ENCODE measurements around the gene MED26.
A peak's percentile ranks its signal among the peaks of the same experiment; 100 is the strongest.

Gene MED26

DNA sequence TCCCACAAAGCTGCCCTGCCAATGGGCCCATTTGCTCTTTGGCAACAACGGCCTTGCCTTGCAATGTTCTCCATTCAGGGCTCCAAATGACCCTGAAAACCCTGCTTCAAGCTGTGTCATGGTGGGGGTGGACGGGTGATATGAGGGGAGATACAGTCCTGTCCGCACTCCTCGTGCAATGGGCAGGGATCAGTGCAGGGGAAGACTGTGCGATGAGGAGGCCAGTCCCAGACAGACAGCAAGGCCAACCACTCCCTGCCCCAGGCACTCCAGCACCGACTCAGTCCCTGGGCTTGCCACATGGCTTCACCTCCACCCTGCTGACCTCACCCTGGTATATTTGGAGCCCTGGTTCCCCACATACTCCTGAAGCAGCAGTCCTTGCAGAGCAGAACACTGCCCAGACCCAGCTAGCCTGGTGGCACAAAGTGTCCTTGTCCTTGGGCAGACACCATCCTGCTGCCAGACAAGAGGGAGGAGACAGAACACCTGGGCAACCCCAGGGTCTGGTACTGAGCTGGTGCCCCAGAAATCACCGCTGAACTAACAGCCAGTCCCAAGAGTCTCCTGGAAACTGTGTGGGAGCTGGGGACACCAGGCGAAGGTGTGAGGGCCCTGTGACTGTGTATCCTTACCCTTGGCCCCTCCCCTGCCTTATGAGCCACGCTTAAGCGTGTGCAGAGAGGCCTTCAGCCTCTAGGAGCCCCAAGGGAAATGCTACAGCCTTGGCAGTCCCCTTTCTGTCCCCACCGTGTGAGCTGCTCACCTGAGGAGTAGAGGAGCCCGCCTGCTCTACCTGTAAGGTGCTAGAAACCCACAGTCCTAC, 46.6 kb downstream of the MED26 start:
- H3K4me1 Mint-ChIP-seq: peaks cover 79% of the 10 kb centered on the region
- no peaks in the 10 kb centered on the region for H3K9me3 Mint-ChIP-seq
- no peak overlapping the region for H3K4me3 Mint-ChIP-seq
- H3K27ac Mint-ChIP-seq: peak overlapping the region in 1 of 2 donors; percentile 37
- DNase-seq: no peak
- H3K27me3 Mint-ChIP-seq: no peaks in the 10 kb centered on the region
- no peak for ATAC-seq

- peak overlapping the region; percentile 43 to 73 for H3K27ac Mint-ChIP-seq
- no peak overlapping the region for H3K4me3 Mint-ChIP-seq
- H3K4me1 Mint-ChIP-seq: peaks cover 74% of the 10 kb centered on the region
- H3K27me3 Mint-ChIP-seq: no peaks in the 10 kb centered on the region
- H3K9me3 Mint-ChIP-seq: no peaks in the 10 kb centered on the region
- ATAC-seq (no peak), DNase-seq (no peak)
Observed at GRCh38 chr19:16579381-16579780, 48.6 kb downstream of the MED26 start.

GRCh38 chr19:16577531-16577985, 50.4 kb downstream of the MED26 start:
- Mint-ChIP-seq H3K27me3 (no peaks in the 10 kb centered on the region), H3K27ac (no peak overlapping the region), H3K4me1 (peaks cover 74% of the 10 kb centered on the region), H3K4me3 (no peak overlapping the region), H3K9me3 (no peaks in the 10 kb centered on the region)
- ATAC-seq (no peak), DNase-seq (no peak)

DNA sequence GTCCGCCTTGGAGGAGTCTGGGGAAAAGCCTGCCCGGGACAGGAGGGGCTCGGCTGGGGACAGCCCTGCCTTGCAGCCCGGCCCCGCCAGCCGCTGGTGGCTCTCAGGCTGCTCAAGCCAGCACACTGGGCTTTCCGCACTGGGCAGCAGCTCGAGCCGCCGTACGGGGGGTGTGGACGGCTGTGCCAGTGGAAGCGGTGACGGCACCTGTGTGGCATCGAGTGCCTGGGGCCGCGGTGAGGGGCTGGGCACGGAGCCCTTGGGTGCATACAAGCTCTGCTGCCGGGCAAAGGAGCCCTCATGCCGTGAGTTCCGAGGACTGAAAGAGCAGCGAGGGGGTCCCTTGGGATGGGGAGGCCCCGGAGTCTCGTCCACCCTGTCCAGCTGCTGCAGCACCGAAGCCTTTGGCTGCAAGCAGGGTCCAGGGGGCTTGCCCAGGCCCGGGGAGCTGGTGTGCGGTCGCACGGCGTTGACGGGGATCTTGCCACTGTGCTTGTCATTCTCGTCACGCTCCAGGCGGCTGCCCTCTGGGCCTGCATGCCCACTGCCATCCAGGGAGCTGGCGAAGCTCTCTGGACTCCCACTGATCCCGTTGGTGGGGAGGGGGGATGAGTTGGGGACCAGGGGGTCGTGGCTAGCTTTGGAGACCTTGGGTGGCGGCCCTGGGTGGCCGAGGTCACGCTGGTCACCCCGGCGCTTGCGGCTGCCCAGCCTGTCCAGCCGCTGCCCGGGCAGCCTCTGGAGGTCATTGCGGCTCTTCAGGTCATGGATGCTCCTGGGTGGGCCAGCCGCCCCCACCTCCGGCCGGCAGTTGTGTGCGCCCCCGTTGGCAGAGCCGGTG, 51.1 kb downstream of the MED26 start:
- no peak for DNase-seq

GRCh38 chr19:16575861-16576689, 51.9 kb downstream of the MED26 start:
- no peaks in the 10 kb centered on the region for H3K9me3 Mint-ChIP-seq
- DNase-seq: no peak
- peak overlapping the region in 1 of 2 donors; percentile 56 for H3K27ac Mint-ChIP-seq
- no peak overlapping the region for H3K4me3 Mint-ChIP-seq
- H3K27me3 Mint-ChIP-seq: no peaks in the 10 kb centered on the region
- peaks cover 73% of the 10 kb centered on the region for H3K4me1 Mint-ChIP-seq
- ATAC-seq: no peak

More for the DNA sequence above, 51.1 kb downstream of the MED26 start:
- no peak for ATAC-seq
- H3K27ac Mint-ChIP-seq: no peak overlapping the region
- H3K27me3 Mint-ChIP-seq: no peaks in the 10 kb centered on the region
- H3K4me3 Mint-ChIP-seq: no peak overlapping the region
- H3K9me3 Mint-ChIP-seq: no peaks in the 10 kb centered on the region
- H3K4me1 Mint-ChIP-seq: peaks cover 71% of the 10 kb centered on the region

DNA sequence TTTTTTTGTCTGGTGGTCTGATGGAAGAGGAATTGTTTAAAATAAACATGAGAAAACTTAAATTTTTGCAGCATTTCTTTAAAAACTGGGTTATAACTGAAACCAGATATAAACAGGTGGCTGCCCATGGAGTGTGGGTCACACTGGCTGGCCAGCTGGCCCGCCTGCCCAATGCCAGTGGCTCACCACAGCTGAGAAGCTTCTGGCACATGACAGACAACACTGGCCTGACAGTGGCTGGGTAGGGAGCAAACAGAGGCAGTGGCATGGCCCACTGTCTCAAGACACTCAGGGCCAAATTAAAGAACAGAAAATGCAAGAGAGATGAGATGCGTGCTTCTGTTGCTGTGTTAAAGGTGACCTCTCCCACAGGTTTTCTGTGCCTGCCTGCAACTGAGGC, 52.7 kb downstream of the MED26 start:
- no peak for ATAC-seq
- Mint-ChIP-seq H3K9me3 (no peaks in the 10 kb centered on the region), H3K4me1 (peaks cover 73% of the 10 kb centered on the region), H3K27ac (peak overlapping the region; percentile 41 to 50), H3K4me3 (no peak overlapping the region), H3K27me3 (no peaks in the 10 kb centered on the region)
- no peak for DNase-seq

DNA sequence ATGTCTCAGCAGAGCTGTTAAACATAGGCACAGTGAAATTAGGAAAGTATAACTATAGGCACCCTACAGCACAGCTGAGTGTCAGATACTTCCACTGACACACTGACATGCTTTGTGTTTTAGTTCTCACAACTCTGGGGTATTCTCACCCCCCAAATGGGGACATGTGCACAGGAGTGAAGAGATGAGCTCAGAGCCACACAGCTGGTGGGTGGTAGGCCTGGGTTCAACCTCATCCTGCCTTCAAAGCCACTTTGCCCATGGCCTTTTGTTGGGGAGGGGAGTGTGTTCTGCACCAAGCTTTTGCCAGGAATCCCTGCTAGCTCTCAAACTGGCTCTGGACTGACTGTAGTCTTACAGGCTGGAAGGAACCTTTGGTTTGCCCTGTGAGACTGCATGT, 54.1 kb downstream of the MED26 start:
- Mint-ChIP-seq H3K27me3 (no peaks in the 10 kb centered on the region), H3K27ac (no peak overlapping the region), H3K4me1 (peaks cover 75% of the 10 kb centered on the region), H3K4me3 (peak overlapping the region; percentile 91 to 95), H3K9me3 (no peaks in the 10 kb centered on the region)
- DNase-seq (no peak), ATAC-seq (no peak)

GRCh38 chr19:16573296-16573695, 54.7 kb downstream of the MED26 start:
- peak overlapping the region; percentile 92 to 99 for H3K27ac Mint-ChIP-seq
- no peak for ATAC-seq

DNA sequence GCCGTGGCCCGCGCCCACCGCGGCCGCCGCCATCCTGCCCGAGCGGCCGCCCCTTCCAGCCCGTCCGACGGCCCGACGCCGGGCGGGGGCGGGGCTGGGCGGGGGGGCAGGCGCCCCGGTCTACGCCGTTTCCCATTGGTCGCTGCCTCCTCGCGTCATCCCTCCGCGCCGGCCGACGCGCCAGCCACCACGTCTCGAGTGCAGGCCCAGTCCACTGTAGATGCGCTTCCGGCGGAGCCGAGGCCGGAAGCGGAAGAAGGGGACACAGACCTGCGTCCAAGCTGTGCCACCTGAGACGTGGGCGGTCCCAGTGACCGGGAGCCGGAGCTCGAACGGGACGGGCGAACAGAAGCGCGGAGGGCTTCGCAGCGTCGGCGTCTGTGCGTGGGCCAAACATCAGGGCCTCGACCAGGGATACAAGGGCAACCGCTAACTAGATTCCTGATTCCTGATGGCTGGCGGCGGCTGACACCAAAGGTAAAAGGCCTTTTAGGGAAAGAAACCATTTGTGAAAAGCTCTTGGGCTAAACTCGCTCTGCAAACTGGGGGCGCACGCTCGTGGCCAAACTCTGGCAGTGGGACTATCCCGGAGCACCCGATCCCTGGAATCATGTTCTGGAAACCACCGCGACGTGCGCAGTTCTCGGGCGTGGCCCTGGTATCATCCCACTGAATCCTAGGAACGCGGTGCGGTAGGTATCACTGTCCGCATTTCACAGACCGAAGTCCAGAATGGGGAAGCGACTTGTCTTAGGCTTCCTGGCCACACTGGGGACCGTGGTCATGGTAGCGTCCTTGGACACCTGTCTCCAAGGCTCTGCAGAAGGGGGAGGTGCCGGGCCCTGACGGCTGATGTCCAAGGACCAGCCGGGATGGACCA, 55.4 kb downstream of the MED26 start, which contains the start of gene SLC35E1:
Gene SLC35E1 (minus strand): TSS at position 84 of the 880 bp plus-strand sequence. CDS start 51 bp downstream, at position 33.
- DNase-seq (peak; percentile 92 to 94), ATAC-seq (peak; percentile 96)
- Mint-ChIP-seq H3K9me3 (no peaks in the 10 kb centered on the region), H3K4me3 (peak within 1 kb of the TSS; percentile 95), H3K27ac (peak within 1 kb of the TSS; percentile 93 to 99), H3K27me3 (no peaks in the 10 kb centered on the region), H3K4me1 (peaks cover 79% of the 10 kb centered on the region)

More at GRCh38 chr19:16573296-16573695, 54.7 kb downstream of the MED26 start:
- Mint-ChIP-seq H3K9me3 (no peaks in the 10 kb centered on the region), H3K27me3 (no peaks in the 10 kb centered on the region), H3K4me3 (peak overlapping the region; percentile 91 to 95), H3K4me1 (peaks cover 76% of the 10 kb centered on the region)
- no peak for DNase-seq

DNA sequence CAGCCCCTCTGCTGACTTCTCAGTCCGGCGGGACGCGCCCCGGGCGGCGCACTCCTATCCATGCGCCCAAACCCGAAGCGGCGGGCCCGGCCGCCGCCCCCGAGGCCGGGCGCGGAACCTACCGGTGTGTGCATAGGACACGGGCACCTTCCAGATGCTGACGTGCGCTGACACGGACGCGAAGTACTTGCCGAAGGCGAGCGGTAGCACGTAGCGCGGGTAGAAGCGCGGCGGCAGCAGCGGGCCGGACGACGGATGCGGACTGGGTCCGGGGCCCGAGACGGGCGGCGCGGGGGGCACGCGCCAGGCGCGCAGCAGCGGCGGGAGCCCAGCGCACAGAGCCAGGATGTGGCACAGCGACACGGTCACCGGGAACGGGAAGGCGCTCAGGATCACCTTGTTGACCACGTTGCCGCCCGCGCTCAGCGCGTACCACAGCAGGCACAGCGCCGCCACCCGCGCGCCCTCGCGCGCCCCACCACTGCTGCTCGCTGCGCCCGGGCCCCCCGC, 56.1 kb downstream of the MED26 start:
- Mint-ChIP-seq H3K4me1 (peaks cover 79% of the 10 kb centered on the region), H3K27me3 (no peaks in the 10 kb centered on the region), H3K9me3 (no peaks in the 10 kb centered on the region), H3K4me3 (peak overlapping the region; percentile 90 to 95), H3K27ac (peak overlapping the region; percentile 93 to 96)
- peak; percentile 71 for ATAC-seq
- DNase-seq: peak; percentile 52 to 61

DNA sequence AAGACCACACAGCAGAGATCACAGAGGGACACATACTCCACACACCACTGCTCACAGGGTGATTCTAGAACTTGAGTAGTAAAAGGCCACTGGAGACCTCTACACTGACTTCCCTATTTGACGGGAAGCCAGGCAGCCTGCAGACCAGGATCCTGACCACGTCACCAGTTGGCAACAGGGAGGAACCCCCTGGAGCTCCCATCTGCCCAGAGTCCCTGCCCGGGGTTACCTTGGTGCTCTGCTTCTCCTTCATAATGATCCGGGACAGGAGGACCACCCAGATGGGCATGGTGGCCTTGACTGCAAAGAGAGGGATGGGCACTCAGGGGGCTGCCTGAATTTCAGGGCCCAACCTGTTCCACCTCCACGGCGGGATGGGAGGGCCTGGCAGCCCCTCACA, 56.7 kb downstream of the MED26 start:
- Mint-ChIP-seq H3K9me3 (no peaks in the 10 kb centered on the region), H3K4me3 (peak overlapping the region; percentile 90 to 95), H3K4me1 (peaks cover 85% of the 10 kb centered on the region), H3K27me3 (no peaks in the 10 kb centered on the region), H3K27ac (peak overlapping the region; percentile 93 to 96)
- ATAC-seq (no peak), DNase-seq (no peak)

GRCh38 chr19:16569609-16570320, 58.2 kb downstream of the MED26 start:
- H3K27ac Mint-ChIP-seq: peak overlapping the region in 1 of 2 donors; percentile 63
- no peak overlapping the region for H3K4me3 Mint-ChIP-seq
- ATAC-seq (no peak), DNase-seq (no peak)
- H3K4me1 Mint-ChIP-seq: peaks cover 79% of the 10 kb centered on the region
- H3K27me3 Mint-ChIP-seq: no peaks in the 10 kb centered on the region
- H3K9me3 Mint-ChIP-seq: no peaks in the 10 kb centered on the region

DNA sequence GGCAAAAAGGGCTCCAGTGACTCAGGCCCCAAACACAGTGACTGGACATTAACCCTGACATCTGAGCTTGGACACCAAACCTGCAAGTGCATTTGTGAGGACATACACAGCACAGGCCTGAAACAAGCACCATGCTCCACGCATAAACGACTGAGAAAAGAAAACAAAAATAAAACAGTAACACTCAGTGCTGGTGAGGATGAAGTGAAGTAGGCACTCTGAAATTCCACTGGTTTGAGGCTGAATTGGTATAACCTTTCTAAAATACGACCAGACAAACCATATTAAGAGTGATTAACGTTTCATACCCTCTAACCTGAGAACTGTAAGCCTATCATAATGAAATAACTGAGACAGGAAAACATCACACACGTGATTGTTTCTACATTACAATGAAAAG, 61.3 kb downstream of the MED26 start:
- Mint-ChIP-seq H3K27ac (peak overlapping the region; percentile 92 to 96), H3K4me3 (peak overlapping the region in 1 of 2 donors; percentile 82), H3K9me3 (no peaks in the 10 kb centered on the region), H3K4me1 (peaks cover 51% of the 10 kb centered on the region), H3K27me3 (no peaks in the 10 kb centered on the region)
- no peak for DNase-seq
- ATAC-seq: no peak
